GM10847 (cell line): ENCODE measurements around the gene USP17L29.
"Not testable (repeated sequence)": the region's sequence is repeated elsewhere in the genome, so short reads cannot be mapped to it uniquely, and the experiment has no call there.

Source experiments
- POLR2A ChIP-seq: IDR thresholded peaks from 2 replicates; pipeline ENCODE4 v1.6.1; 2011; ENCODE audit not compliant: insufficient read length; ENCODE audit errors: extremely low read depth

The USP17L29 gene

GRCh38 chr4:9353338-9353737, at the start of gene USP17L29:
USP17L29 (plus strand) TSS chr4:9353638; CDS start chr4:9353638, 0 bp downstream.
- TF ChIP-seq POLR2A: not testable (repeated sequence)

- not testable (repeated sequence) for TF ChIP-seq POLR2A
These were observed 28.6 kb upstream of the USP17L29 start, which contains the start of gene USP17L24 for GRCh38 chr4:9324865-9325264. USP17L24 (plus strand) TSS chr4:9325165; CDS start chr4:9325165, 0 bp downstream.

- not testable (repeated sequence) for TF ChIP-seq POLR2A
These were observed 23.8 kb upstream of the USP17L29 start, which contains the start of gene USP17L25 for GRCh38 chr4:9329611-9330010. USP17L25 (plus strand) TSS chr4:9329911; CDS start chr4:9329911, 0 bp downstream.

GRCh38 chr4:9334358-9334757, 19.1 kb upstream of the USP17L29 start, which contains the start of gene USP17L26:
USP17L26 (plus strand) TSS chr4:9334658; CDS start chr4:9334658, 0 bp downstream.
- TF ChIP-seq POLR2A: not testable (repeated sequence)

GRCh38 chr4:9339103-9339502, 14.3 kb upstream of the USP17L29 start, which contains the start of gene USP17L5:
USP17L5 (plus strand) TSS chr4:9339403; CDS start chr4:9339403, 0 bp downstream.
- not testable (repeated sequence) for TF ChIP-seq POLR2A

- not testable (repeated sequence) for TF ChIP-seq POLR2A
These were observed 9.6 kb upstream of the USP17L29 start, which contains the start of gene USP17L27 for GRCh38 chr4:9343848-9344247. USP17L27 (plus strand) TSS chr4:9344148; CDS start chr4:9344148, 0 bp downstream.

- TF ChIP-seq POLR2A: not testable (repeated sequence)
These were observed 4.8 kb upstream of the USP17L29 start, which contains the start of gene USP17L28 for GRCh38 chr4:9348593-9348992. USP17L28 (plus strand) TSS chr4:9348893; CDS start chr4:9348893, 0 bp downstream.

- TF ChIP-seq POLR2A: not testable (repeated sequence)
These were observed 9.4 kb downstream of the USP17L29 start, which contains the start of gene USP17L30 for GRCh38 chr4:9362829-9363228. USP17L30 (plus strand) TSS chr4:9363129; CDS start chr4:9363129, 0 bp downstream.

- no peak for TF ChIP-seq POLR2A
These were observed 30.7 kb downstream of the USP17L29 start for GRCh38 chr4:9384126-9384525.
